ENCODE results near the gene TNC.

Gene TNC

GRCh38 chr9:115005322-115005721 is 112.6 kb downstream of the TNC start:
- no peak for DNase-seq

- DNase-seq, result no peak
These were observed 113.4 kb downstream of the TNC start for GRCh38 chr9:115004545-115004944.

GRCh38 chr9:115002371-115003120 is 115.4 kb downstream of the TNC start:
- DNase-seq, result no peak

- DNase-seq, result no peak
These were observed 117.7 kb downstream of the TNC start for GRCh38 chr9:115000217-115000639.

- DNase-seq, result no peak
These were observed 119.6 kb downstream of the TNC start for GRCh38 chr9:114998326-114998725.

- peak; percentile 90 for DNase-seq
These were observed 122.2 kb downstream of the TNC start for GRCh38 chr9:114995681-114996221.

DNA sequence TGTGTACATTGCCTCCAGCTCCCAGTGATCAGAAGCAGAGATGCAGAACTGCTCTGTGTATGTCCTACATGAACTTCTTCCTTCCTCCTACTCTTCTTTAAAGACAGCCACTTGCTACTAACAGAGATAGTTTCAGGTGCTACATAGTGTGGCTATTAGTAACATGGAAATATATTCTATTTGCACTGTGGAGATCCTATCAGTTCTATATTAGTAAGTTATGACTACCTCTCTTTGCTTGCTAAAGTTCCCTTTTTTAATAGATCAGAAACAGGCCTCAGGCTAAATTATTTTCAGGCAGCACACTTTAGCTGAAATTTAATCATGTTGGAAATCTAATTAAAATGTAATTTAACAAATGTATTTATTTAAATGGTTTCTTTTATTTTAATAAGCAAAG is 123.2 kb downstream of the TNC start:
- no peak for DNase-seq

- peak; percentile 65 for DNase-seq
These were observed 126.1 kb downstream of the TNC start for GRCh38 chr9:114991861-114992260.

DNA sequence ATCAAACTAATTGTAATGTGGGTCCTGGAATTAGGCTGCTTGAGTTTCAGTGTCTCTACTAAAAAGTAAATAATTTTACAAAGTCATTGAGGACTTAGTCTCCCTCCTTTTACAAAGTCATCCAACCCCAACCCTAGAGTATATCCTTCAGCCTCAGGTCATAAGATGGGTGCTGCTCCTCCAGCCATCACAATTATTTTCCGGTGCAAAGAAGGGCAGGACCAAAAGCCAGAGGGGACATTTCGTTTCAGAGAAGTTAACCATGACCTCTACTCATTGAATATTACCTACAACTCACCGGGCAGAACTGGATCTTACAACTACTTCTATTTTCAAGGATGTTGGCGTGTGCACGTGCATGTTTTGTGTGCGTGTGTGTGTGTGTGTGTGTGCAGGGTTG is 127.1 kb downstream of the TNC start:
- no peak for DNase-seq

- no peak for DNase-seq
These were observed 128.2 kb downstream of the TNC start for GRCh38 chr9:114989600-114990410.

DNA sequence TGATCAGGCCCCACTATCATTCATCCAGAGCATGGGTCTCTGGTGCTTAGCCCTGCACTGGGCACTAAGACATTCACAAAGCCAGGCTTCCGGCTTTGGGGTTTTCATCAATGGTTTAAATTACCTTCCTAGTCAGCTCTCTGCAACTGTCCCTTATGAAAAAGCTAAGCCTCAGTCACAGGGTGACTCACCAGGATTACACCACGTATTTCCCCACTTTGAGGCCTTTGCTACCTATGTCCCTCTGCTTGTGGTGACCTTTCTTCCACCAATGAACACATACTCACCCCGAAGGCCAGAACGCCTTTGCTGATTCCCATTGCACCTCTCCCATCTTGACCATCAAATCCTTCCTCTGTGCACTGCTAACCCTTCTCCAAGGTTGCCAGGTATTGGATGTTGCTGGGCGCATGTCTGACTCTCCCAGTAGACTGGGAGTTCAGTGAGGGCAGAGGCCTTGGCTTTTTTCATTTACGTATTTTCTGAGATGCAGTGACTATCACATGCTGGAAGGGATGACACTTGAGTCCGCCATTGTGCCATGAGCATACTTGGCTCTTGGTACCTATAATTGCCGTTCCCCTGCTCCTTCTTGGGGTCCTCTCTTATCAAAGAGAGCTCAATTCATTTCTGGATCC is 128.9 kb downstream of the TNC start:
- peak; percentile 65 for DNase-seq

- DNase-seq, result no peak
These were observed 130.8 kb downstream of the TNC start for GRCh38 chr9:114987116-114987515.

GRCh38 chr9:114985959-114986501 is 131.9 kb downstream of the TNC start:
- no peak for DNase-seq

GRCh38 chr9:114981063-114981462 is 136.9 kb downstream of the TNC start:
- no peak for DNase-seq

DNA sequence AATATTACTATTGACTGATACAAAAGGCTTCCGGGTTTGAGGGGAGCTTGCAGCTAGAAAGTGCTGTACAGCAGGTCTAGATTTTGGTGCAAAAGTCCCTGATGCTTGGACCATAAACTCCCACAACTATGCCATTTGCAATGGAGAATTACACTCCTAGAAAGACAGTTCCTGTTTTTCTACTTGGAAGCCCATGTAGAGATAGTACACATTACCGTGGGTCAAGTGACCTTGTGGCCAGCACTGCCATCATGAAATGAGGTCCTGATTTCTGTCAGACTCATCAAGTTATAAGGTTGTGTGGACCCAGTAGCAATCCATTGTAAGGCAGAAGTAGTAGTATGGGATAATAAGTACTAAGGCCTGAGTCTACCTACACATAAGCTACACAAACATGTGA is 144.7 kb downstream of the TNC start:
- DNase-seq, result no peak

GRCh38 chr9:114972510-114973136 is 145.3 kb downstream of the TNC start:
- no peak for DNase-seq
